GM12878 (cell line): ENCODE data around the gene GARNL3. TPM values are rescaled to one million over a fixed set of nuclear protein-coding genes. Genes with fewer than 3 reads are reported as not detected.
A peak's percentile ranks its signal among the peaks of the same experiment; 100 is the strongest.

Experiments used
- CEBPB ChIP-seq, 2 experiments: fragments of 150-350 bp in 1 of 2; IDR thresholded peaks; 2 replicates each; pipeline ENCODE4 v1.6.1; 2012 to 2014; ENCODE audit warnings: low read depth in 2 of 2, low read length in 2 of 2, borderline replicate concordance in 1 of 2, inconsistent platforms in 1 of 2
- CHD1 ChIP-seq: IDR thresholded peaks from 2 replicates; pipeline ENCODE4 v1.6.1; 2012; ENCODE audit warnings: low read depth, low read length, improper control_type of control experiment
- EP300 ChIP-seq, 2 experiments: fragments of 150-350 bp in 1 of 2; IDR thresholded peaks; 2 replicates each; pipeline ENCODE4 v1.6.1; 2011 to 2012; ENCODE audit warnings: low read depth in 2 of 2, low read length in 2 of 2, borderline replicate concordance in 1 of 2, improper control_type of control experiment in 1 of 2, inconsistent platforms in 1 of 2; ENCODE audit not compliant: control insufficient read depth in 1 of 2
- ESRRA ChIP-seq: IDR thresholded peaks from 2 replicates; pipeline ENCODE4 v1.6.1; 2012; ENCODE audit warnings: mild to moderate bottlenecking, low read length, improper control_type of control experiment
- HDAC6 ChIP-seq: fragments of 200-600 bp; sonication (generic); IDR thresholded peaks from one replicate; pipeline ENCODE4 v1.8.0; 2017; ENCODE audit warnings: antibody characterized with exemption; ENCODE audit not compliant: unreplicated experiment
- IKZF1 ChIP-seq: fragments of 450-650 bp; conservative IDR thresholded peaks from 2 replicates; pipeline ENCODE4 v1.6.1; 2017; ENCODE audit warnings: antibody characterized with exemption, mild to moderate bottlenecking
- IKZF2 ChIP-seq, 2 experiments: fragments of 450-650 bp; IDR thresholded peaks; 2 replicates each; pipeline ENCODE4 v1.6.1; 2017; ENCODE audit warnings: mild to moderate bottlenecking in 2 of 2, moderate library complexity in 2 of 2
- IRF4 ChIP-seq: IDR thresholded peaks from 2 replicates; pipeline ENCODE4 v1.6.1; 2011; ENCODE audit warnings: low read depth, low read length
- JUNB ChIP-seq: IDR thresholded peaks from 2 replicates; pipeline ENCODE4 v1.6.1; 2016; ENCODE audit warnings: antibody characterized with exemption, mild to moderate bottlenecking
- MTA3 ChIP-seq: IDR thresholded peaks from 2 replicates; pipeline ENCODE4 v1.6.1; 2012; ENCODE audit warnings: low read length, inconsistent platforms, borderline replicate concordance
- POLR2AphosphoS5 ChIP-seq: IDR thresholded peaks from 2 replicates; pipeline ENCODE4 v1.6.1; 2011; ENCODE audit warnings: mild to moderate bottlenecking, low read length, inconsistent platforms
- RUNX3 ChIP-seq: IDR thresholded peaks from 2 replicates; pipeline ENCODE4 v1.6.1; 2012; ENCODE audit warnings: low read length, inconsistent platforms
- SMAD1 ChIP-seq: fragments of 450-650 bp; IDR thresholded peaks from 2 replicates; pipeline ENCODE4 v1.6.1; 2018; ENCODE audit warnings: mild to moderate bottlenecking, low read depth; ENCODE audit not compliant: partially characterized antibody
- SMAD5 ChIP-seq: IDR thresholded peaks from 2 replicates; pipeline ENCODE4 v1.6.1; 2016; ENCODE audit warnings: antibody characterized with exemption, low read depth
- YBX1 ChIP-seq: fragments of 450-650 bp; IDR thresholded peaks from 2 replicates; pipeline ENCODE4 v1.6.1; 2016; ENCODE audit warnings: antibody characterized with exemption
- ZNF274 ChIP-seq: IDR thresholded peaks from one replicate; pipeline ENCODE4 v1.8.0; 2011; ENCODE audit not compliant: insufficient read length, insufficient read depth
- polyA plus RNA-seq, 11 experiments: library from polyadenylated mRNA; depleted of rRNA in 4 of 11; unstranded in 6 of 11; stranded (reverse) in 5 of 11; fragments of >200 nt; fragmentation: Nextera tagmentation in 4 of 11; fragmentation: Illumina TruSeq in 1 of 11; extraction: Ambion mirVana in 4 of 11; extraction: Trizol in 1 of 11; gene quantifications; 1 replicate in 1 of 11; 2 replicates in 10 of 11; pipeline versions ENCODE4 v1.2.1 to v1.2.3, GENCODE V29; 2011 to 2016; ENCODE audit warnings: inconsistent platforms in 2 of 11, missing spikeins in 2 of 11, low read depth in 1 of 11
- total RNA-seq, 4 experiments: library from RNA; depleted of rRNA in 3 of 4; stranded (reverse); fragments of >200 nt in 3 of 4; fragmentation: Illumina TruSeq in 1 of 4; extraction: Trizol in 1 of 4; gene quantifications; 2 replicates each; pipeline versions ENCODE4 v1.2.1 to v1.2.3, GENCODE V29; 2013 to 2021
- TF ChIP-seq, protein P1 (sequence below): fragments of 450-650 bp; IDR thresholded peaks from 2 replicates; pipeline ENCODE4 v1.6.1; 2016; ENCODE audit warnings: mild to moderate bottlenecking, moderate library complexity, borderline replicate concordance
- TF ChIP-seq, protein P2 (sequence below): IDR thresholded peaks from 2 replicates; pipeline ENCODE4 v1.6.1; 2012; ENCODE audit warnings: mild to moderate bottlenecking, low read depth, low read length
- TF ChIP-seq, protein P3 (sequence below): fragments of 450-650 bp; IDR thresholded peaks from 2 replicates; pipeline ENCODE4 v1.6.1; 2017; ENCODE audit warnings: mild to moderate bottlenecking, moderate library complexity

Gene GARNL3
- total and polyA plus RNA-seq, 10 of the 15 experiments (the other 5 are each of a cell fraction or from before 2014, with no cell fraction given), result 0.89 to 13.2 (median 6.3) TPM

DNA sequence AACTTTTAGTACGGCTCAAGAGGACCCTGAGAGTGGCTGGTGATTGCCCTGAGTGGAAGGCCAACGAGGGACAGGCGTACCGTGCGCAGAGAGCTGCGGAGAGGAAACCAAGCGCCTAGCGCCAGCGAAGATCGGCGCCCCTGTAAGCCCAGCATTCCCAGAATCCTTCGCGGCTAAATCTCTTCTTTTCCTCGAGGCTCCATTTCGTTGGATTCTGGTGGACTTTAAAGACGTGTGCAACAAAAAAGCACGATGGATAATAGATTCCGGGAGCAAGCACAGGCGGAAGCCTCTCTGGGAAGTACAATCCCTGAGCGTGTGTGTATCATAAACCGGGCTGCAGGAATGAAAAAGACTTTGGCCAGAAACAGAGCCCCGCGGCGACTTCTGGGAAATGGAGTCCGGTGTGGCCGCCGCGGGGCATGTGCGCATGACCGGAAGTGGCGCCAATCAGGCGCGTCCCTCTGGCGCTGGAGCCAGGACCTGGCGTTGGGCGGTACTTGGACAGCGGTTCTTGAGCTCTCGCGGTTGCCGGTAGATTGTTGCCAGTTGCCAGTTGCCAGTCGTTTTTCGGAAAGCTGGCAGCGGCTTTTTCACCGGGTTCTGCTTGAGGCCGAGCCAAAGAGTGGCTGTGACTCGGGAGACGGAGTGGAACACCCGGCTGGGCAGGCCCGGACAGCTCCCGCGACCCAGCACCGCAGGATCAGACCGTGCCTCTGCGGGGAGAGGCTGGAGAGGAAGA is 159.5 kb downstream of the GARNL3 start, which contains the start of gene ZNF79 (continued):
- TF ChIP-seq, protein P1, sequence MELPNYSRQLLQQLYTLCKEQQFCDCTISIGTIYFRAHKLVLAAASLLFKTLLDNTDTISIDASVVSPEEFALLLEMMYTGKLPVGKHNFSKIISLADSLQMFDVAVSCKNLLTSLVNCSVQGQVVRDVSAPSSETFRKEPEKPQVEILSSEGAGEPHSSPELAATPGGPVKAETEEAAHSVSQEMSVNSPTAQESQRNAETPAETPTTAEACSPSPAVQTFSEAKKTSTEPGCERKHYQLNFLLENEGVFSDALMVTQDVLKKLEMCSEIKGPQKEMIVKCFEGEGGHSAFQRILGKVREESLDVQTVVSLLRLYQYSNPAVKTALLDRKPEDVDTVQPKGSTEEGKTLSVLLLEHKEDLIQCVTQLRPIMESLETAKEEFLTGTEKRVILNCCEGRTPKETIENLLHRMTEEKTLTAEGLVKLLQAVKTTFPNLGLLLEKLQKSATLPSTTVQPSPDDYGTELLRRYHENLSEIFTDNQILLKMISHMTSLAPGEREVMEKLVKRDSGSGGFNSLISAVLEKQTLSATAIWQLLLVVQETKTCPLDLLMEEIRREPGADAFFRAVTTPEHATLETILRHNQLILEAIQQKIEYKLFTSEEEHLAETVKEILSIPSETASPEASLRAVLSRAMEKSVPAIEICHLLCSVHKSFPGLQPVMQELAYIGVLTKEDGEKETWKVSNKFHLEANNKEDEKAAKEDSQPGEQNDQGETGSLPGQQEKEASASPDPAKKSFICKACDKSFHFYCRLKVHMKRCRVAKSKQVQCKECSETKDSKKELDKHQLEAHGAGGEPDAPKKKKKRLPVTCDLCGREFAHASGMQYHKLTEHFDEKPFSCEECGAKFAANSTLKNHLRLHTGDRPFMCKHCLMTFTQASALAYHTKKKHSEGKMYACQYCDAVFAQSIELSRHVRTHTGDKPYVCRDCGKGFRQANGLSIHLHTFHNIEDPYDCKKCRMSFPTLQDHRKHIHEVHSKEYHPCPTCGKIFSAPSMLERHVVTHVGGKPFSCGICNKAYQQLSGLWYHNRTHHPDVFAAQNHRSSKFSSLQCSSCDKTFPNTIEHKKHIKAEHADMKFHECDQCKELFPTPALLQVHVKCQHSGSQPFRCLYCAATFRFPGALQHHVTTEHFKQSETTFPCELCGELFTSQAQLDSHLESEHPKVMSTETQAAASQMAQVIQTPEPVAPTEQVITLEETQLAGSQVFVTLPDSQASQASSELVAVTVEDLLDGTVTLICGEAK, result peak; percentile 91
- TF ChIP-seq YBX1, result no peak
- TF ChIP-seq, protein P2, sequence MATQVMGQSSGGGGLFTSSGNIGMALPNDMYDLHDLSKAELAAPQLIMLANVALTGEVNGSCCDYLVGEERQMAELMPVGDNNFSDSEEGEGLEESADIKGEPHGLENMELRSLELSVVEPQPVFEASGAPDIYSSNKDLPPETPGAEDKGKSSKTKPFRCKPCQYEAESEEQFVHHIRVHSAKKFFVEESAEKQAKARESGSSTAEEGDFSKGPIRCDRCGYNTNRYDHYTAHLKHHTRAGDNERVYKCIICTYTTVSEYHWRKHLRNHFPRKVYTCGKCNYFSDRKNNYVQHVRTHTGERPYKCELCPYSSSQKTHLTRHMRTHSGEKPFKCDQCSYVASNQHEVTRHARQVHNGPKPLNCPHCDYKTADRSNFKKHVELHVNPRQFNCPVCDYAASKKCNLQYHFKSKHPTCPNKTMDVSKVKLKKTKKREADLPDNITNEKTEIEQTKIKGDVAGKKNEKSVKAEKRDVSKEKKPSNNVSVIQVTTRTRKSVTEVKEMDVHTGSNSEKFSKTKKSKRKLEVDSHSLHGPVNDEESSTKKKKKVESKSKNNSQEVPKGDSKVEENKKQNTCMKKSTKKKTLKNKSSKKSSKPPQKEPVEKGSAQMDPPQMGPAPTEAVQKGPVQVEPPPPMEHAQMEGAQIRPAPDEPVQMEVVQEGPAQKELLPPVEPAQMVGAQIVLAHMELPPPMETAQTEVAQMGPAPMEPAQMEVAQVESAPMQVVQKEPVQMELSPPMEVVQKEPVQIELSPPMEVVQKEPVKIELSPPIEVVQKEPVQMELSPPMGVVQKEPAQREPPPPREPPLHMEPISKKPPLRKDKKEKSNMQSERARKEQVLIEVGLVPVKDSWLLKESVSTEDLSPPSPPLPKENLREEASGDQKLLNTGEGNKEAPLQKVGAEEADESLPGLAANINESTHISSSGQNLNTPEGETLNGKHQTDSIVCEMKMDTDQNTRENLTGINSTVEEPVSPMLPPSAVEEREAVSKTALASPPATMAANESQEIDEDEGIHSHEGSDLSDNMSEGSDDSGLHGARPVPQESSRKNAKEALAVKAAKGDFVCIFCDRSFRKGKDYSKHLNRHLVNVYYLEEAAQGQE, result peak; percentile 83
- TF ChIP-seq SMAD1, result peak; percentile 49
- TF ChIP-seq IRF4, result no peak
- no peak for TF ChIP-seq ESRRA
- peak; percentile 42; the same call in 1 of the 2 replicates for TF ChIP-seq MTA3
- TF ChIP-seq HDAC6, result no peak
- TF ChIP-seq CEBPB (IDR thresholded peaks at IDR 0.05; ENCODE audit: borderline replicate concordance in 1 of 2, low read depth in 2 of 2, low read length in 2 of 2), result no peak
- peak; percentile 92 for TF ChIP-seq IKZF1
- TF ChIP-seq, protein P3, sequence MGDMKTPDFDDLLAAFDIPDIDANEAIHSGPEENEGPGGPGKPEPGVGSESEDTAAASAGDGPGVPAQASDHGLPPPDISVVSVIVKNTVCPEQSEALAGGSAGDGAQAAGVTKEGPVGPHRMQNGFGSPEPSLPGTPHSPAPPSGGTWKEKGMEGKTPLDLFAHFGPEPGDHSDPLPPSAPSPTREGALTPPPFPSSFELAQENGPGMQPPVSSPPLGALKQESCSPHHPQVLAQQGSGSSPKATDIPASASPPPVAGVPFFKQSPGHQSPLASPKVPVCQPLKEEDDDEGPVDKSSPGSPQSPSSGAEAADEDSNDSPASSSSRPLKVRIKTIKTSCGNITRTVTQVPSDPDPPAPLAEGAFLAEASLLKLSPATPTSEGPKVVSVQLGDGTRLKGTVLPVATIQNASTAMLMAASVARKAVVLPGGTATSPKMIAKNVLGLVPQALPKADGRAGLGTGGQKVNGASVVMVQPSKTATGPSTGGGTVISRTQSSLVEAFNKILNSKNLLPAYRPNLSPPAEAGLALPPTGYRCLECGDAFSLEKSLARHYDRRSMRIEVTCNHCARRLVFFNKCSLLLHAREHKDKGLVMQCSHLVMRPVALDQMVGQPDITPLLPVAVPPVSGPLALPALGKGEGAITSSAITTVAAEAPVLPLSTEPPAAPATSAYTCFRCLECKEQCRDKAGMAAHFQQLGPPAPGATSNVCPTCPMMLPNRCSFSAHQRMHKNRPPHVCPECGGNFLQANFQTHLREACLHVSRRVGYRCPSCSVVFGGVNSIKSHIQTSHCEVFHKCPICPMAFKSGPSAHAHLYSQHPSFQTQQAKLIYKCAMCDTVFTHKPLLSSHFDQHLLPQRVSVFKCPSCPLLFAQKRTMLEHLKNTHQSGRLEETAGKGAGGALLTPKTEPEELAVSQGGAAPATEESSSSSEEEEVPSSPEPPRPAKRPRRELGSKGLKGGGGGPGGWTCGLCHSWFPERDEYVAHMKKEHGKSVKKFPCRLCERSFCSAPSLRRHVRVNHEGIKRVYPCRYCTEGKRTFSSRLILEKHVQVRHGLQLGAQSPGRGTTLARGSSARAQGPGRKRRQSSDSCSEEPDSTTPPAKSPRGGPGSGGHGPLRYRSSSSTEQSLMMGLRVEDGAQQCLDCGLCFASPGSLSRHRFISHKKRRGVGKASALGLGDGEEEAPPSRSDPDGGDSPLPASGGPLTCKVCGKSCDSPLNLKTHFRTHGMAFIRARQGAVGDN, result peak; percentile 79; the same call in 1 of the 2 replicates
- peak; percentile 90 for TF ChIP-seq POLR2AphosphoS5
- no peak for TF ChIP-seq JUNB
- TF ChIP-seq RUNX3, result peak; percentile 42; the same call in 1 of the 2 replicates
- no peak for TF ChIP-seq EP300 (IDR thresholded peaks at IDR 0.05; ENCODE audit: borderline replicate concordance in 1 of 2, control insufficient read depth in 1 of 2, low read depth in 2 of 2, low read length in 2 of 2)
- TF ChIP-seq CHD1, result no peak
- no peak for TF ChIP-seq ZNF274
- TF ChIP-seq IKZF2 (IDR thresholded peaks at IDR 0.05), result peak; percentile 41 to 63; a peak in 2 of 4 replicates
- 0 out of 2 replicates have a peak, but pooled peaks have one; percentile 49 for TF ChIP-seq SMAD5
